IMR-90 (cell line): ENCODE results near the gene SMARCA2. TPM values are rescaled to one million over a fixed set of nuclear protein-coding genes. Genes with fewer than 3 reads are reported as not detected.

Source experiments
- ATAC-seq: fragments of 200-7000 bp; cut with Tn5 transposase; 2 replicates; pipeline ENCODE4 v1.9.1; 2020; ENCODE audit warnings: low read depth, mild to moderate bottlenecking, moderate library complexity
- BruUV-seq: library from RNA; stranded (reverse); fragments of 400-500 nt; replicated peaks from 2 replicates; lab custom pipeline; 2021; lab: Mats Ljungman, UMichigan
- CTCF ChIA-PET: fragments of 300-600 bp; formaldehyde crosslinking; extraction: SDS; loops from one replicate; lab custom pipeline; 2021; ENCODE audit warnings: antibody characterized with exemption; lab: Yijun Ruan, JAX
- POLR2A ChIA-PET: fragments of 300-600 bp; sonication (Branson Sonifier 250); formaldehyde crosslinking; loops from one replicate; lab custom pipeline; 2022; ENCODE audit warnings: antibody characterized with exemption; ENCODE audit not compliant: unreplicated experiment; lab: Charles Lee
- DNase-seq: peaks from one replicate; pipeline ENCODE4 v3.0.0; 2013
- H2AFZ ChIP-seq: replicated peaks from 2 replicates; pipeline ENCODE3; 2013; ENCODE audit warnings: low read length, mild to moderate bottlenecking; ENCODE audit not compliant: poor library complexity
- H2AK5ac ChIP-seq: 2 replicates; pipeline ENCODE4 v1.6.1; 2013; ENCODE audit warnings: low read depth, low read length, inconsistent platforms
- H2AK9ac ChIP-seq: replicated peaks from 2 replicates; pipeline ENCODE3; 2013; ENCODE audit warnings: mild to moderate bottlenecking, low read depth, low read length, moderate library complexity; ENCODE audit not compliant: poor library complexity
- H2BK120ac ChIP-seq: 2 replicates; pipeline ENCODE4 v1.6.1; 2013; ENCODE audit warnings: low read depth, low read length, inconsistent platforms
- H2BK15ac ChIP-seq: 3 replicates; pipeline ENCODE4 v1.6.1; 2013; ENCODE audit warnings: low read depth, low read length, inconsistent platforms
- H2BK20ac ChIP-seq: 2 replicates; pipeline ENCODE4 v1.6.1; 2013; ENCODE audit warnings: low read depth, mild to moderate bottlenecking, inconsistent platforms, low read length, moderate library complexity
- H2BK5ac ChIP-seq: 2 replicates; pipeline ENCODE4 v1.6.1; 2013; ENCODE audit warnings: mild to moderate bottlenecking, low read depth, low read length, inconsistent platforms; ENCODE audit not compliant: poor library complexity, severe bottlenecking
- H3K14ac ChIP-seq: replicated peaks from 2 replicates; pipeline ENCODE4 v1.6.1; 2013; ENCODE audit warnings: low read depth, low read length, inconsistent platforms
- H3K18ac ChIP-seq: 2 replicates; pipeline ENCODE4 v1.6.1; 2013; ENCODE audit warnings: low read depth, low read length, control low read depth
- H3K23ac ChIP-seq: 2 replicates; pipeline ENCODE4 v1.6.1; 2013; ENCODE audit warnings: low read depth, low read length, inconsistent platforms
- H3K27ac ChIP-seq: 2 replicates; pipeline ENCODE4 v1.5.1; 2013; ENCODE audit warnings: mild to moderate bottlenecking, control low read depth, low read length; ENCODE audit not compliant: insufficient read depth
- H3K27me3 ChIP-seq: 2 replicates; pipeline ENCODE4 v1.6.1; 2013; ENCODE audit warnings: low read length; ENCODE audit not compliant: control insufficient read depth, insufficient read depth
- H3K36me3 ChIP-seq: 2 replicates; pipeline ENCODE4 v1.6.1; 2013; ENCODE audit warnings: low read length, mixed read lengths; ENCODE audit not compliant: control insufficient read depth, insufficient read depth
- H3K4ac ChIP-seq: 2 replicates; pipeline ENCODE4 v1.6.1; 2013; ENCODE audit warnings: low read depth, low read length, inconsistent platforms
- H3K4me1 ChIP-seq: 2 replicates; pipeline ENCODE4 v1.6.1; 2013; ENCODE audit warnings: low read length, mixed read lengths; ENCODE audit not compliant: control insufficient read depth, insufficient read depth
- H3K4me2 ChIP-seq: 2 replicates; pipeline ENCODE4 v1.6.1; 2013; ENCODE audit warnings: low read depth, mild to moderate bottlenecking, control low read depth, low read length, moderate library complexity
- H3K4me3 ChIP-seq: 2 replicates; pipeline ENCODE4 v1.5.1; 2013; ENCODE audit warnings: low read depth, mild to moderate bottlenecking, control low read depth, low read length, moderate library complexity; ENCODE audit not compliant: insufficient read depth
- H3K56ac ChIP-seq: 2 replicates; pipeline ENCODE4 v1.6.1; 2013; ENCODE audit warnings: low read length, inconsistent platforms; ENCODE audit not compliant: insufficient read depth; ENCODE audit errors: extremely low read depth
- H3K79me1 ChIP-seq, 2 experiments: 2 replicates each; pipeline ENCODE4 v1.6.1; 2013; ENCODE audit warnings: low read length in 2 of 2, inconsistent platforms in 1 of 2, low read depth in 1 of 2
- H3K9ac ChIP-seq: 2 replicates; pipeline ENCODE4 v1.6.1; 2013; ENCODE audit warnings: low read depth, low read length, control low read depth
- H3K9me1 ChIP-seq: 2 replicates; pipeline ENCODE4 v1.6.1; 2013; ENCODE audit warnings: low read length, inconsistent platforms; ENCODE audit not compliant: insufficient read depth
- H3K9me3 ChIP-seq: 2 replicates; pipeline ENCODE4 v1.6.1; 2013; ENCODE audit warnings: low read length; ENCODE audit not compliant: control insufficient read depth, insufficient read depth
- H4K20me1 ChIP-seq: 2 replicates; pipeline ENCODE4 v1.6.1; 2013; ENCODE audit warnings: low read length, inconsistent platforms; ENCODE audit not compliant: insufficient read depth
- H4K5ac ChIP-seq: 2 replicates; pipeline ENCODE4 v1.6.1; 2013; ENCODE audit warnings: mild to moderate bottlenecking, low read depth, low read length, control low read depth
- H4K8ac ChIP-seq, 2 experiments: 2 replicates each; pipeline ENCODE4 v1.6.1; 2013; ENCODE audit warnings: low read depth in 2 of 2, low read length in 2 of 2, control low read depth in 1 of 2, inconsistent platforms in 1 of 2
- H4K91ac ChIP-seq: 2 replicates; pipeline ENCODE4 v1.6.1; 2013; ENCODE audit warnings: low read depth, low read length, inconsistent platforms; ENCODE audit not compliant: insufficient read depth
- CEBPB ChIP-seq: IDR thresholded peaks from 2 replicates; pipeline ENCODE4 v1.6.1; 2012; ENCODE audit warnings: low read depth, low read length, improper control_type of control experiment
- CHD1 ChIP-seq: IDR thresholded peaks from 2 replicates; pipeline ENCODE4 v1.6.1; 2012; ENCODE audit warnings: low read depth, low read length, improper control_type of control experiment
- FOS ChIP-seq: fragments of 150-350 bp; IDR thresholded peaks from 2 replicates; pipeline ENCODE4 v1.6.1; 2016; ENCODE audit warnings: low read depth, low read length
- NFE2L2 ChIP-seq: fragments of 150-350 bp; IDR thresholded peaks from 2 replicates; pipeline ENCODE4 v1.6.1; 2016; ENCODE audit warnings: low read depth, mild to moderate bottlenecking, low read length
- POLR2A ChIP-seq: IDR thresholded peaks from 2 replicates; pipeline ENCODE4 v1.6.1; 2012; ENCODE audit warnings: mild to moderate bottlenecking, low read depth, low read length
- RFX5 ChIP-seq: IDR thresholded peaks from 2 replicates; pipeline ENCODE4 v1.8.0; 2012; ENCODE audit warnings: low read depth, mild to moderate bottlenecking, low read length, moderate library complexity
- SMC3 ChIP-seq: fragments of 150-350 bp; IDR thresholded peaks from 2 replicates; pipeline ENCODE4 v1.6.1; 2016; ENCODE audit warnings: low read depth, mild to moderate bottlenecking, antibody characterized with exemption, low read length, moderate library complexity
- WGBS, 2 experiments: methylation state at CpG; one replicate each; pipeline versions ENCODE4 v1.1.5 to v1.1.7; 2013; ENCODE audit warnings: missing lambda C conversion rate in 2 of 2; ENCODE audit not compliant: insufficient read length in 1 of 2; ENCODE audit errors: extremely low coverage in 2 of 2; 5-methylcytosine and 5-hydroxymethylcytosine counted together
- dilution Hi-C: fragments of 300-500 bp; cut with HindIII; formaldehyde crosslinking; loops from one replicate; pipeline ENCODE4 v1.14.3; 2018; ENCODE audit warnings: low sequenced_read_pairs; ENCODE audit not compliant: unreplicated experiment
- in situ Hi-C: fragments of 300-500 bp; cut with MboI; formaldehyde crosslinking; loops from 3 replicates; pipeline ENCODE4 v1.14.3; 2019; ENCODE audit warnings: low sequenced_read_pairs, inconsistent platforms, mixed read lengths
- intact Hi-C: fragments of 100-400 bp; cut with micrococcal nuclease; formaldehyde crosslinking; loops from 2 replicates; pipeline ENCODE4 v1.10.0; 2022
- polyA plus RNA-seq, 3 experiments: library from polyadenylated mRNA; depleted of rRNA; stranded (reverse); fragments of >200 nt; gene quantifications; 2 replicates each; pipeline ENCODE4 v1.2.3, GENCODE V29; 2012; ENCODE audit warnings: low replicate concordance in 1 of 3
- total RNA-seq: library from RNA; depleted of rRNA; stranded (reverse); fragments of >200 nt; gene quantifications from 2 replicates; pipeline ENCODE4 v1.2.3, GENCODE V29; 2012
- TF ChIP-seq, protein P1 (sequence below): fragments of 150-350 bp; IDR thresholded peaks from 2 replicates; pipeline ENCODE4 v1.6.1; 2017; ENCODE audit warnings: mild to moderate bottlenecking, antibody characterized with exemption, low read length, low read depth

The SMARCA2 gene
- total and polyA plus RNA-seq, 2 of the 4 experiments (the other 2 are of a cell fraction): 25.3 to 26.7 TPM

- 83% methylated on average over 4 of the region's 6 CpGs; no CpG with 5 or more reads in 1 of the 2 experiments for WGBS, 2 experiments
- ChIA-PET POLR2A (no interaction called here), CTCF (no interaction called here)
- no peaks in the 10 kb centered on the region for H3K79me1 ChIP-seq
- H3K36me3 ChIP-seq: peaks cover 27% of the 10 kb centered on the region
- H4K8ac ChIP-seq: no peak overlapping the region
- no peak overlapping the region for H3K4me2 ChIP-seq
- no peak overlapping the region for H3K14ac ChIP-seq
- no peak overlapping the region for H2BK120ac ChIP-seq
- no peak for TF ChIP-seq CHD1
- TF ChIP-seq NFE2L2: no peak
- TF ChIP-seq POLR2A: no peak
- no peak for TF ChIP-seq FOS
- no peak for TF ChIP-seq RFX5
- no peak for TF ChIP-seq SMC3
- TF ChIP-seq, protein P1, sequence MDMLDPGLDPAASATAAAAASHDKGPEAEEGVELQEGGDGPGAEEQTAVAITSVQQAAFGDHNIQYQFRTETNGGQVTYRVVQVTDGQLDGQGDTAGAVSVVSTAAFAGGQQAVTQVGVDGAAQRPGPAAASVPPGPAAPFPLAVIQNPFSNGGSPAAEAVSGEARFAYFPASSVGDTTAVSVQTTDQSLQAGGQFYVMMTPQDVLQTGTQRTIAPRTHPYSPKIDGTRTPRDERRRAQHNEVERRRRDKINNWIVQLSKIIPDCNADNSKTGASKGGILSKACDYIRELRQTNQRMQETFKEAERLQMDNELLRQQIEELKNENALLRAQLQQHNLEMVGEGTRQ: no peak
- no peak for TF ChIP-seq CEBPB
- H3K4me3 ChIP-seq: no peak overlapping the region
- H3K27ac ChIP-seq: no peak overlapping the region
- intact Hi-C loops (loop anchor here (5.0 kb wide), 2 partner anchors 68 to 143 kb away; partner anchors contain the start of gene SMARCA2), in situ Hi-C loops (no loop called here), dilution Hi-C loops (no loop called here)
- no peak overlapping the region for H2BK20ac ChIP-seq
- no peak overlapping the region for H3K4ac ChIP-seq
- ATAC-seq (no peak), DNase-seq (peak; percentile 36)
- no TSS peak for BruUV-seq
- no peak overlapping the region for H4K5ac ChIP-seq
- H2BK15ac ChIP-seq: no peak overlapping the region
- H2AK5ac ChIP-seq: no peak overlapping the region
- no peak overlapping the region for H2AK9ac ChIP-seq
- no peak overlapping the region for H2AFZ ChIP-seq
- no peak overlapping the region for H2BK5ac ChIP-seq
- H3K9me1 ChIP-seq: no peaks in the 10 kb centered on the region
- H3K27me3 ChIP-seq: no peaks in the 10 kb centered on the region
- H3K9ac ChIP-seq: no peak overlapping the region
- no peak overlapping the region for H3K56ac ChIP-seq
- H4K20me1 ChIP-seq: no peaks in the 10 kb centered on the region
- H3K9me3 ChIP-seq: no peaks in the 10 kb centered on the region
- no peak overlapping the region for H3K23ac ChIP-seq
- no peaks in the 10 kb centered on the region for H3K4me1 ChIP-seq
- H4K91ac ChIP-seq: no peak overlapping the region
- no peak overlapping the region for H3K18ac ChIP-seq
These were observed 70.6 kb downstream of the SMARCA2 start for GRCh38 chr9:2085716-2086115.
